NCI-H2196 (cell line): ENCODE data around the gene SERPINB6.
A peak's percentile ranks its signal among the peaks of the same experiment; 100 is the strongest.
"Not testable (repeated sequence)": the region's sequence is repeated elsewhere in the genome, so short reads cannot be mapped to it uniquely, and the experiment has no call there.

Source experiments
- DNase-seq: peaks from one replicate; lab custom pipeline; 2025; ENCODE audit not compliant: unreplicated experiment; lab: John Stamatoyannopoulos, UW

SERPINB6 gene

DNA sequence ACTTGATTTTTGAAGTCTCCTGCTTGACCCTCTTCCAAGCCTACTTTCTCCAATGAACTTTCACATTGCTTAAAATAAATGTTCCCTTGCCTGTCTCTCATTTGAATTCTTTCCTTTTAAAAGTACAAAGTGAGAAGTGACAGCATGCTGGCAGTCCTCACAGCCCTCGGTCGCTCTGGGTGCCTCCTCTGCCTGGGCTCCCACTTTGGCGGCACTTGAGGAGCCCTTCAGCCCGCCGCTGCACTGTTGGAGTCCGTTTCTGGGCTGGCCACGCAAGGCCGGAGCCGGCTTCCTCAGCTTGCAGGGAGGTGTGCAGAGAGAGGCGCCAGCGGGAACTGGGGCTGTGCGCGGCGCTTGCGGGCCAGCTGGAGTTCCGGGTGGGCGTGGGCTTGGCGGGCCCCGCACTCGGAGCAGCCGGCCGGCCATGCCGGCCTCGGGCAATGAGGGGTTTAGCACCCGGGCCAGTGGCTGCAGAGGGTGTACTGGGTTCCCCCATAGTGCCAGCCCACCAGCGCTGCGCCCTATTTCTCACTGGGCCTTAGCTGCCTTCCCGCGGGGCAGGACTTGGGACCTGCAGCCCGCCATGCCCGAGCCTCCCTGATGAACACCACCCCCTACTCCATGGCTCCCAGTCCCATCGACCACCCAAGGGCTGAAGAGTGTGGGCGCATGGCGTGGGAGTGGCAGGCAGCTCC is 31.9 kb downstream of the SERPINB6 start:
- no peak for DNase-seq

DNA sequence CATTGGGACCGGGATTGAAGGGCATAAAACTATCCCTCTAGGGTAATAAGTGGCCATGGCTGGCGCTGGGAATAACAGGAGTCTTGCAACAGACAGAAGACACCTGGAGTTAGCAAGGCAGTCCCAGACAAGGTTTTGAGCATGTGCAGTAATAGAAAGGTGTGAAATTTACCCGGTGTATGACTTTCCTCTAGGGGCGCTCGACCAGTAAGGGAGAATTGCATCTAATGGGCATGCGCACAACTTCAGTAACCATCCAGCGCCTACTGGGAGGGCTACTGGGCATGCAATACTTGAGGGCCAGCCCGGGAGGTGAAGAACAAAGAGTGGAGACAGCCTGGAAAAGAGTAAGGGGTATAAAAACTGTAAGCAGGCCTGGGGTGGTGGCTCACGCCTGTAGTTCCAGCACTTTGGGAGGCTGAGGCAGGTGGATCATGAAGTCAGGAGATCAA is 32.7 kb downstream of the SERPINB6 start:
- DNase-seq: no peak

DNA sequence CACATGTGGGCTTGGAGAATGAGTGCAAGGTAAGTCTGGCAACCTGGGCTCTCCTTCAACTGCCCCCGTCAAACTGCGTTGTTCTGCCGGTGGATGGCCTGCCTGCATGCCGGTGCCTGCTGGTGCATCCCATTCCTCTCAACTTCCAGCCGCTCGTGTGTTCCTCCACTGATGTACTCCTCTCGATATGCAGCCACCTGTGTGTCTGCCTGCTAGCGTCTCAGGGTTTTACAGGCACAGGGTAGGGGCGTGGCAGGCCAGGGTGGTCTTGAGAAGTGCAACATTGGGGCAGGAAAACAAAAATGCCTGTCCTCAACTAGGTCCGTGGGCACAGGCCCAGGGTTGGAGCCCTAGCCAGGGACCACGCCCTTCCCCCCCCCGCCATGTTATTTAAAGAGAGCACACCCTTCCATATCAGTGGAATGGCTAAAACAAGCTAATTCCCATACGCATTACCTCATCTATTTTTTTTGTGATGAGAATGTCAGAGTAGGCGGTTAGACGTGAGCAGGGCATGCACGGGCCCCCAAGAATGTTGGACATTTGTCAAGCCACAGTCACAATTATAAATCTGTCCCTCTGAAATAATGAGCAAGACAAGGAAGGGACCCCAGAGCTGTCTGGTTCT is 33.2 kb downstream of the SERPINB6 start:
- DNase-seq: no peak

DNA sequence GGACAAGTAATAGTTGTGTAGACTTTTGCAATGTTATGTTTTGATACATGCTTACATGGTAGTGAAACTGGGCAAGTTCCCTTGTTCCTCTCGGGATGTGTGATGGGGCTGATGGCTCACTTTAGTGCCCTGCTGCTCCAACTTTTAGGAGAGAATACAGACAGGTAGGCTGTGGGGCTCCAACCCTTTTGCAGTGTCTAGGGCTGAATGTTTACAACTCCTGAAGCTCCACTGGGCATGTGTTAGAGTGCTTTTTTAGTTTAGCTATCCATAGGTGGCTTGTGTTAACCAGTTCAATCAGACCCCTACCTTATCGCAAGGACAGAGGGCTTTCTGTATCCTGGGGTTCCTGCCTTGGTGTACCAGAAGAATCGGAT is 33.8 kb downstream of the SERPINB6 start:
- no peak for DNase-seq

DNA sequence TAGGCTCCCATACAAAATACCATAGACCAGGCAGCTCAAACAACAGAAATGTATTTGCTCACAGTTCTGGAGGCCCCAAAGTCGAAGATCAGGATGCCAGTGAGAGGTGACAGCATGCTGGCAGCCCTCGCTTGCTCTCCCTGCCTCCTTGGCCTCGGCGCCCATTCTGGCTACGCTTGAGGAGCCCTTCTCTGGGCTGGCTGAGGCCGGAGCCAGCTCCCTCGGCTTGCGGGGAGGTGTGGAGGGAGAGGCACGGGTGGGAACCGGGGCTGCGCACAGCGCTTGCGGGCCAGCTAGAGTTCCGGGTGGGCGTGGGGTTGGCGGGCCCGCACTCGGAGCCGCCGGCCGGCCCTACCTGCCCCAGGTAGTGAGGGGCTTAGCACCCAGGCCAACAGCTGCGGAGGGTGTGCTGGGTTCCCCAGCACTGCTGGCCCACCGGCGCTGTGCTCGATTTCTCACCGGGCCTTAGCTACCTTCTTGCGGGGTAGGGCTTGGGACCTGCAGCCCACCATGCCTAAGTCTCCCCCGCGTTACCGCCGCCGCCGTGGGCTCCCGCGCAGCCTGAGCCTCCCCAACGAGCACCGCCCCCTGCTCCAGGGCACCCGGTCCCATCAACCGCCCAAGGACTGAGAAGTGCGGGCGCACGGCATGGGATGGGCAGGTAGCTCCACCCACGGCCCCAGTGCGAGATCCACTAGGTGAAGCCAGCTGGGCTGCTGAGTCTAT is 35.6 kb downstream of the SERPINB6 start:
- DNase-seq: no peak

DNA sequence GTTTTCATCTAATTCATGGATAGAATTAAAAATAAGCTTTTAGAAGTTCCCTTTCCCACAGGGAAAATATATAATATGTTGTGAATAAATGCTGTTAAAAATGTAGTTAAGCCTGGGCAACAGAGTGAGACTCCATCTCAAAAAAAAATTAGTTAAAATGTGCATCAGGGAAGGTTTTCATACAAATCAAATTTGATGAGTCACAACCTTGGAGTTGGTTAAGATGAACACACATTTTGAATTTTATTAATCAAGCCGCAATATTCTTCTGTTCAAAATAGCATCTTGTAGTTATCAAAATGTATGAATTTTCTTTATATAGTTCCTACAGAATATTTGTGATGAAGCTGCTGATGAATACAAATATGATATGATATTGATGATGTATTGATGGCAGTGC is 37.3 kb downstream of the SERPINB6 start:
- DNase-seq: no peak

DNA sequence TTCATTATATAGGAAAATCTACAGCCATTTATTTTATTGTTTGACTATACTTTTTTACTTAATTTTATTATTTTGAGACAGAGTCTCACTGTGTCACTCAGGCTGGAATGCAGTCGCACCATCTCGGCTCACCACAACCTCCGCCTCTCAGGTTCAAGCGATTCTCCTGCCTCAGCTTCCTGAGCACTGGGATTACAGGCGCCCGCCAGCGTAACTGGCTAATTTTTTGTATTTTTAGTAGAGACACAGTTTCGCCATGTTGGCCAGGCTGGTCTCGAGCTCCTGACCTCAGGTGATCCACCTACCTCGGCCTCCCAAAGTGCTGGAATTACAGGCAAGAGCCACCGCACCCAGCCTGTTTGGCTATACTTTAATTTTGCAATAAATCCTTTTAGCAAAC is 38.5 kb downstream of the SERPINB6 start:
- not testable (repeated sequence) for DNase-seq

DNA sequence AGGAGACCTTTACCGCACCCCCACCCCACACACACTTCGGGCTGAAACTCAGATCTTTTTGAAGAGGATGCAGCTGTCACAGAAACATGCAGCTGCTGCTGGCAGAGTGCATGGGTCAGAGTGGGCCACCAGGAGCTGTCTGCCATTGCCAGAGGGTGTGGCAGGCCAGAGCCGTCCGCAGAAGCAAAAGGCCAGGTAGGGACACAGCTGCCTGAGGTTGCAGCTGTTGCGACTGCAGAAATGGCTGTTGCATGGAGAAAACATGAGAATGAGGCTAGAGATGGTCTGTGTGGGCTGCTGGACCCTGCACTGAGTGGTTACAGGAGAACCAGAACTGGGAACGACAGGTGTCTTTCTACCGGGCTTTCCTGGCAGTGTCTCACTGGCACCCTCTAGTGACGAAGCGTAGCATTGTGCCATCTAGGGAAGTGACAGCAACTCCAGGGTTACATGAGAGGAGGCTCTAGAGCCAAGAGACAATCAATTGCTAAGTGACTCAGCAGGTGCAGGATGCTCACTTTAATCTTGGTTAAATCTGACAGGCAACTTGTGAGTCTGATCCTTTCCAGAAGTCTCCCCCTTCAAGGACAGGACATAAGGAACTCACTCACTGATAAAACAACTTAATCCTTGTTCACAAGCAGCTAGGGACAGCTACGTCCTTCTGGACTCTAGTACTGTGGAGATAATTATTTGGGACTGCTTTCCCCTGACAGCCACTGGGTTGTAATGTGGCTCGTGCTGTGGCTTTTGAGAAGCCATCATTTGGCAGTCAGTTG is 39.2 kb downstream of the SERPINB6 start:
- DNase-seq: peak; percentile 86

DNA sequence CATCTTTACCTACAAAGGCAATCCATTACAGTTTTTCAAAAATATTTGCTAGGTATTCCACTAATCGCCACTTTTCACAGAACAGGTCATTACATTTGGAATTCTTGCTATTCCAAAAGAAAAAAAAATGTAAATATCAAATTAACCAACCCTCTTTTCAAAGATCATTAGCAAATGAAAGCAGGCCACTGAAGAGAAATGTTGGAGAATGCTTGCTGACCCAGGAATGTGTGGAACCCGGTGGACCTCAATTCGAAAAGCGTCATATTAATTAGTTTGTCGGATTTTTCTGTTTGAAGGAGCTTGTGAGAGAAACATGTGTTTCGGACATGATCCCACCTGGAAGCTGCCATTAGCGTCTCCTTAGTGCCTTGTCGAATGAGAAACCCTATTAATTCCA is 40.3 kb downstream of the SERPINB6 start:
- no peak for DNase-seq

DNA sequence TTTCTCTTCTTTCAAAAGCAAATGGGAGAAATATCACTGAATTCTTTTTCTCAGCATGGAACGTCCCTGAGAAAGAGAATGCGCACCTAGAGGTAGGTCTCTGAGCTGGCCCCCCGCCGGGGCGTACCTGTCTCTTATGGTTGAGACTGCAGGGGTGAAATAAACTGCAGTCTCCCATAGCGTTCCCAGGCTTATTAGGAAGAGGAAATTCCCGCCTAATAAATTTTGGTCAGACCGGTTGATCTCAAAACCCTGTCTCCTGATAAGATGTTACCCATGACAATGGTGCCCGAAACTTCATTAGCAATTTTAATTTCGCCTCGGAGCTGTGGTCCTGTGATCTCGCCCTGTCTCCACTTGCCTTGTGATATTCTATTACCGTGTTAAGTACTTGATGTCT is 43.4 kb downstream of the SERPINB6 start:
- DNase-seq: not testable (repeated sequence)

DNA sequence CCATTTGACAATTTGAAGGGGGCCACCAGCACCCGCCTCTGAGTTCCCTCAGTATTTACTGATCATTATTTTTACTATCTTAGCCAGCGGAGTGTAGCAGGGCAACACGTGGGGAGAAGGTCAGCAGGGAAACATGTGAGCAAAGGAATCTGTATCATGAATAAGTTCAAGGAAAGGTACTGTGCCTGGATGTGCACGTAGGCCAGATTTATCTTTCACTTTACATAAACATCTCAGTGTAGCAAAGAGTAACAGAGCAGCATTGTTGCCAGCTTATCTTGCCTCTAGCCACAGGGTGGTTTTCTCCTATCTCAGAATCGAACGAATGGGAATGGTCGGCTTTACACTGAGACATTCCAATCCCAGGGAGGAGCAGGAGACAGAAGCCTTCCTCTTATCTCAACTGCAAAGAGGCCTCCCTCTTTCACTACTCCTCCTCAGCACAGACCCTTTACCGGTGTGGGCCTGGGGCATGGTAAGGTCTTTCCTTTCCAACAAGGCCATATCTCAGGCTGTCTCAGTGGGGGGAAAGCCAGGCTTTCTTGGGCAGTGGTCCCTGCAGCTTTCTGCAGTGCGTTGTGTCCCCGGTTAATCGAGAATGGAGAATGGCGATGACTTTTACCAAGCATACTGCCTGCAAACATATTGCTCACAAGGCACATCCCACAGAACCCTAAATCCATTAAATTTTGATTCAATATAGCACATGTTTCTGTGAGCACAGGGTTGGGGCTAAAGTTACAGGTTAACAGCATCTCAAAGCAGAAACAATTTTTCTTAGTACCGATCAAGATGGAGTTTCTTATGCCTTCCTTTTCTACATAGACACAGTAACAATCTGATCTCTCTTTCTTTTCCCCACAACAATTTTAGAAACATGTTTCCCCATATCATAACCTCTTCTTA is 45.3 kb downstream of the SERPINB6 start:
- DNase-seq: not testable (repeated sequence)

DNA sequence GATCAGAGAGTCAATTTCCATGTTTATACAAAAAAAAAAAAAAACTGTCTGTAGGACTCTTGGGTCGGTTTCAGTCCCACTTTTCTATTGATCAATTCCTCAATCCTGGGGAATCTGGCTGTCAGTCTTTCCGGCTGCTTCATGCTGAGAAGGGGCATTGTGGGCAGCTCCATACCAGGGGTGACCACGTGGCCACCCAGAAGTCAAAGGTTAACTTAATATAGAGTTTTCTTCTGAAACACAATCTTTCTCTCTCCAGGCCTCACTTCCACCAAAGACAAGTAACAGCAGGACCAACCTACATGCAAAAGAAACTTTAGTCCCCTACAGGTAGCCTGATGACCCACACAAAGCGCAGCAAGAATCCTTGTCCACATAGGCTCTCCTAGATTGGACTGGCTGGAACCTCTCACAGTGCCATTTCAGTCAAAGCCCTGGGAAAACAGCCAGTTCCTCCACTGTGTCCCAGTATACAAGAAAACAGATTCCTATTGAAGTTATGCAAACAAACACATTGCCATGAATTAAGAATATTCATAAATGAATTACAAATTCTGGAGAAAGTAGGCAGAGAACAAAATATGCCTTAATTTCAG is 49.7 kb downstream of the SERPINB6 start:
- no peak for DNase-seq

DNA sequence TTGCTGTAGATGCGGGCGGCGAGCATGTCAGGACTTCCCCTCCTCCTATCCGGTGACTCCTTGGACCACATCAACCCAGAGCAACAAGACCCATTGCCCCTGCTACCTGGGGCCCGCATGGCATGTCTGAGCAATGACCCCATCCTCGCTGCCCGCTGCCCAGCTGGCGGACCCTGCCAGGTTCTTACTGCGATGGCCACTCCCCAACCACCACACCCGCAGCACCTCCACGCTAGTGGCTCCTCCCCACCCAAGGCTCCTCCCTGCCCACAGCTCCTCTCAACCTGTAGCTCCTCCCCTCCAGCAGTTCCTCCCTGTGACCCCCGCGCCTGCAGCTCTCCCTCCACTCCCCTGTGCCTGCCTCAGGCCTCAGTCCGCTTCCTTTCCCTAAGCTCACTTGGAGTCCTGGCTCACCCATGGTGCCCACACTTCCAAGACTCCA is 50.7 kb downstream of the SERPINB6 start:
- no peak for DNase-seq

DNA sequence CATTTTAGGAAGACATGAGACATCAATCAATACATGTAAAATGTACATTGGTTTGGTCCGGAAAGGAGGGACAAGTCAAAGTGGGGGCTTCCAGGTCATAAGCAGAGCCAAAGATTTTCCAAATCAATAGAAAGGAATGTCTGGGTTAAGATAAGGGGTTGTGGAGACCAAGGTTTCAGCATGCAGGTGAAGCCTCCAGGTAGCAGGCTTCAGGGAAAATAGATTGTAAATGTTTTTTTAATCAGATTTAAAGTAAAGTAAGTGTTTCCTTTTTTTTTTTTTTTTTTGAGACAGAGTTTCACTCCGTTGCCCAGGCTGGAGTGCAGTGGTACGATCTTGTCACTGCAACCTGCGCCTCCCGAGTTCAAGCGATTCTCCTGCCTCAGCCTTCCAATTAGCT is 51.5 kb downstream of the SERPINB6 start:
- DNase-seq: no peak

DNA sequence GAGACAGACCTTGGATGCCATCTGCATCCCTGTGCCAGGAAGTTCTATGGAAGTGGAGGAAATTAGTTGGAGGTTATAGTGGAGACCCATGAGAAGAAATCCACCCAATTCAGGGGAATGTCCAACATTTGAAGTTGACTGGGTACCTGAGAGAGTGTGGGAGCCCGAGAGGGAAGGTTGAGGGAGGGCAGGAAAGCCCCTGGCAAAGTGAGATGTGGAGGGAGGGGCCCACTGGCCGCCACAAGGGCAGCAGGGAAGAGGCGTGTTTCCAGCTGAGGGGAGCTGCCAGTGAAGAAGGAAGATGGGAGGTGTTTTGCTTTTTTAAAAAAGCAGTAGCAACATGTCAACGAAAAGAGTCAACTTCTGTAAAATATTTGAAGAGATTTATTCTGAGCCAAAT is 52.0 kb downstream of the SERPINB6 start:
- no peak for DNase-seq

DNA sequence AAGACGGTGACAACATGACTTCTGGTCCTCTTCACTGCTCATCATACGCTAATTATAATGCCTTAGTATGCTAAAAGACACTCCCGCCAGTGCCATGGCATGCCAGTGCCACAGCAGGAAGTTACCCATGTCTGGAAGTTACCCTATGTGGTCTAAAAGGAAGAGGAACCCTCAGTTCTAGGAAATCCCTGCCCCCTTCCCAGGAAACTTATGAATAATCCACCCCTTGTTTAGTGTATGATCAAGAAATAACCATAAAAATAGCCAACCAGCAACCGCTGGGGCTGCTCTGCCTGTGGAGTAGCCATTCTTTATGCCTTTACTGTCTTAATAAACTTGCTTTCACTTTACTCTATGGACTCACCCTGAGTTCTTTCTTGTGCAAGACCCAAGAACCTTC is 52.4 kb downstream of the SERPINB6 start:
- no peak for DNase-seq

DNA sequence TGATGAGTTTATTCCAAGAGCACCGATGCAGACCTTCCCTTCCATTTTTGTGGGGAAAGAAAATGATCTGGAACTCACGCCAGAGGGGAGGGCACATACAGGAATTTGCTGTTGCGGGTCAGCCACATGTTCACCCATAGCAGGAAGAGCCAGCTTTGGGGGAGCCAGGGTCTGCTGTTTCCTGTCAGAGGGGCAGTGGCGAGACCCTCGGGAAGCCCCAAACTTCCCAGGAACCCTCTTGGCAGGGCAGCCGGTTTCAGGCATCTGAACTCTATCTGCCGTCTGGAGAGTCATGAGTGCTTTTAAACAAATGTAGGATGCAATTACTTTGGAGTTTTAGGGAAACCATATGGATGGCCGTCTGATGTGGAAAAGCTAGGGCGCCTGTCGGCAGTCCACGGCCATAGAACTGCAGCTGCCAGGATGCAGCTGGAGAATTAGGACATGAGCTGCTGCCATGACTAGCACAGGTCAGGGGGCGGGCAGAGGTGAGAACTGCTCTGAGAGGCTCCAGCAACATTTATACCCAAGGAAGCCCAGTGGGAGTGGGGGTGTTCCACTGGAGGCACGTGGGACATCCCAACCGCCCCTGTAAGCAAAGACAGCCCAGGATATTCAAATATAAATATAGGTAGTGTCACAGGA is 53.4 kb downstream of the SERPINB6 start:
- no peak for DNase-seq

DNA sequence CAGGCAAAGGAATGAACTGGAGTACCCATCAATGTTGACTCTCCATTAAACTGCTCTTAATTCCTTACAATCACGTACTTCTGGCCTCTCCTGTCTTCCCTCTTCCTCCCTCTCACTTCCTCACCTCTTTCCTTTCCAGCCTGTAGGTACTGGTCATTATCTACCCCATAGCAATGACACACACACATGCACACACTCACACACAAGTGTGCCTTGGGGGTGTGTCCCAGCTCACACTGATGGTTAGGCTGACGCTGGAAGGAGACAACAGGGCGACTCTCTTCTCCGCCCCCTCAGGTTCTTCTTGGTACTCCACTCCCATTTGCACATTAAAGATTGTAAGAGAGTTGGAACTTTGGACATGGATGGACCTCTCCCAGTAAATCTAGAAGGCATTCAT is 54.3 kb downstream of the SERPINB6 start:
- DNase-seq: no peak

DNA sequence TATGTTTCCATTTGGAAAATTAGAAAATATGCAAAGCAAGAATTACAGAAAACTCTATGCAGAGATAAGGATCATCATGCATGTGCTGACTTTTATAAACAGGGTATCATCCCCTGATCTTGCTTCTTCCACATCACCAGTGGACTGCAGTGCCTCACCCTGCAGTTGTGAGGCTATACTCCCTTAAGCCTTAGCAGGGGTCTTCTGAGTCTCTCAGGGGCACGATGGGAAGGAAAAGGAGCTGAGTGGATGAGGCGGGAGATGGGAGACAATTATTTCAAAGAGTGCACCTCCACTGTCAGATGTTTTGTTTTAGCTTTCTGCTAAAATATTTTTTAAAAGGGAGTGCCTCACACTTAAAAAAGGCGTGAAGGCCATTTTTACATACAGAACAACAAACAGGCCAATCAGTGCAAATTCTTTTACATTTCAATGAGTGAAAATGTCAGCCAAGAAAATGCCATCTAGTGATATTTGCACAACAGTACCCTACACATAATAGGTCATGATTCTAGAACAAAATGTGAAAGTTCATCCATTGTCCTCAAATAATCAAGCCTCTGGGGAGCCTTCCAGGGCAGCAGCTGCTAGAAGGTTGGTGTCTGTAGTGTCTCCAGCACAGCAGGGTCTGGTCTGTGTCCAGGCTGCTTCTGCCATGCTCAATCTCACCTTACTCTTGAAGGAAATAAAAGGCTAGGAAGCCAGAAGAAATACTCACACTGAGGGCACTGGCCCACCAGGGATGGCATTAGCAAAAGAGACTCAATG is 55.0 kb downstream of the SERPINB6 start:
- DNase-seq: no peak
